GM21526 (cell line): Measurements from ENCODE around the gene CSNK1E.

Source experiments
- ATAC-seq: cut with Tn5 transposase; IDR thresholded peaks from one replicate; pipeline ENCODE4 v1.9.1; 2021; ENCODE audit warnings: moderate library complexity; ENCODE audit not compliant: unreplicated experiment, low FRiP score

CSNK1E gene

DNA sequence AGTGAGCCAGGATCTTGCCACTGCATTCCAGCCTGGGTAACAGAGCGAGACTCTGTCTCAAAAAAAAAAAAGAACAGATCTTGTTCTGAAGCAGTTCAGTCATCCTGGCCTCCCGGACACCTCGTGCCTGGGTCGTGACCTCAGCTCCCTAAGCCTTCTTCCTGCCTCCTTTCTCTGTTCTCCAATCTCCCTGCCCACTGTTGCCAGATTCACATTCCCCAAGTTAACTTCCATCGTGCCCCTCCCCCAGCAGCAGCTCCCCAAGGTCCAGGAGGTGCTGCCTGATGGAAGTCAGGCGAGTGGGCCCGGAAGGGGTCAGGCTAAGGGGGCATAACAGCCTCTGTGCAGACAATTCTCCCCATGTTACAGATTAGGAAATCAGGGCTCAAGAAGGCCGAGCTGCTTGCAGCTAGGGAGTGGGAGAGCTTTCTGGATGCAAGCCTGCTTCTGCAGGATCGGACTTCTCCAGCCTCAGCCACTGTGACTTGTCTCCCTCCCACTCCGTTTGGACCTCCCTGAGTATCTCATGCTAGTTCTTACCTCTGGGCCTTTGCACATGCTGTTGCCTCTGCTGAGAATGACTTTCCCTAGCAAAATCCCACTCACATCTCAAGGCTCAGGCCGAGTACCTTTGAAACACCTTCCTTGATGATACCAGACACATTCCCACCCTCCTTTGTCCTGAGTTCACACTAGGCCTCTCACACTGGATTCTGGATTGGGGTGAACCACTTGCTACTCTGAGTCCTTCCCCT lies 30.1 kb downstream of the CSNK1E start:
- ATAC-seq: no peak

DNA sequence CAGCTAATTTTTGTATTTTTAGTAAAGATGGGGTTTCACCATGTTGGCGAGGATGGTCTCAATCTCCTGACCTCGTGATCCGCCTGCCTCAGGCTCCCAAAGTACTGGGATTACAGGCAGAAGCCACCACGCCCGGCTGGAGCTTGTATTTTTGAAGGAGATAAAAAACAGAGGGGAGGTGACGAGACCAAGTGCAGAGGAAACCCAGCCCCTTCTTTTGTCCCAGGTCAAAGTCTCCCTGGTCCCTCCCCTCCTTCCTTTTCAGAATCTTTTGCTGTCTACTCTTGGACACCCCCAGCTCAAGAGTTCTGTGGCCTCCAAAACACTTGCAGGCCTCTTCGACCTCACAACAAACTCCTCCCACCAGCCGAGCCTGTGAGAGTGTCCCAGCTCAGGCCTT lies 32.2 kb downstream of the CSNK1E start:
- ATAC-seq: no peak

DNA sequence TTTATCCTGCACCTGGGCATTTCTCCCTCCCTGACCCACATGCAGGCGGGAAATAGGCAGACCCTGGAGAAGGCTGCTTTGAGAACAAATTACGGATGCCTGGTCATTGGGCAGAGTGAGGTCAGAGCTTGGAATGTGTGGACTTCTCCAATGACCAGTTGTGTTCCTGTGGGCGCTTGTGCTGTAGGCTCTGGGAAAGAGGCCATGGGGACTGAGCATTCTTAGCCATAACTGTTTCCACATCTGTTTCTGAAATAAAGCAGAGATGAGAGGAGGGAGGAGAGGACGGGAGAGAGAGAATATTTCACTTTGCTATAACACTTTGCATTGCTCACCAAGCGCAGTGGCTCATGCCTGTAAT lies 33.2 kb downstream of the CSNK1E start:
- ATAC-seq: no peak

DNA sequence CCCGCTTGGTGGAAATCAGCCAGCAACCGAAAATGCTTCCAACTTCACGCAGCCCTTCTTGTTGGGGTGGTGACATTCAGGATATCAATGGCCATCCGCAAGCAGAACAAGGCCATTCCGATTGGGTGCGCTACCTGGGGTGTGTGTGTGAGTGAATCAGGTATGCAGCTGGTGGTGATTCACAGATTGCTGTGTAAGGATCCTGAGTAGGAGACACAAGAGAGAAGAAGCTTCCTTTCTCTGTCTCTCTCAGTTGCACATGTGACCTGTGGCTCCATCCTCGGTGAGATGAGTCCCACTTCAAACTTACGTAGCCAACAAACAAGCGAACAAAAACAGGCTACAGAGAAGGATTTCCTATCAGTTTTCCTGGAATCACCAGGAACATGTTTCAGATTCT lies 34.8 kb downstream of the CSNK1E start:
- no peak for ATAC-seq

DNA sequence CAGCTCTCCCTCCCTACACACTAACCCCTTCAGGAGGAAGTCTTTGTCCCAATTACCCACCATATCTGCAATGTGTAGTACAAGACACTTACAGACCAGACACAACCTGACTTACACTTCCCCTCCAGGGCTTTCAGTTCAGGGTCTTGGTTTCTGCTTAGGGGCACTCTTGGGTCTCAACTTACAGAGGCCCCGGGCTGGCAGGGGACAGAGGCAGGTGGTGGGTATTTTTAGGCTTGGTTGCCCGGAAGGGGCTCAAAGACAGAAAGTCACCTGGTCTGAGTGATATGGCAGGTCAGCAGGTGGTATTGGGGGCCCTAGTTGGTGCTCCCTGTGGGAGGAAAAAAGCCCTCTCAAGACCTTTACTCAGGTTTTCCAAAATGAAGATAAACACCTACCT lies 41.1 kb downstream of the CSNK1E start:
- no peak for ATAC-seq

DNA sequence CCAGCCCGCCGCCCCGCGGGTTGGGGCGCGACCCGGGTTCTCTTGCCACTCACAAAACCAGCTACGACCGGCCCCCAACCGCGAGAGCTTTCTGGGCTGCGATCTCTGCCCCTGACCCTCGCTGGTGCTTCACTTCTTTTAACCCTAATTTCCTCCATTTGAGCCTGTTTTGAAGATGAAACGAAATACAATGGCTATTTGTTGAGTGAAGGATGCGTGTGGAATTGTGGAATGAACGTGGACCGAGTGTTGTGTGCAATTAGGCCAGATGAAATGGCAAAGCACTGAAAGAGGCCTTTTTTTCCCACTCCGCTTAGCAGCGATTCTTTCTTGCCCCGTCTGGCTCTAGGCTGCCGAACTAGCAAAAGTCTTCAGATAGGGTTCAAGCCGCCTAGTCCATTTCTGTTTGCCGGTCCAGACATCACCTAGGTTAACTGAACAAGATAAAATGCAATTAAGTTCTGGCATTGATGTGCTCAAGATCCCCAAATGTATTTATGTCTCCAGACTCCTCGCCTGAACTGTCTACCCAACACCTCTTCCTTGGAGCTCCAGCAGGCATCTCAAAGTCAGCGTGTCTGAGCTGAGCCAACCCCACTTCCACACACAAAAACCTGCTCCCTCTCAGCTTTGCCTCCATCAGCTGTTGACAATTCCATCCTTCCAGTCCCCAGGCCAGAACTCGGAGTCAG lies 44.0 kb downstream of the CSNK1E start:
- no peak for ATAC-seq

DNA sequence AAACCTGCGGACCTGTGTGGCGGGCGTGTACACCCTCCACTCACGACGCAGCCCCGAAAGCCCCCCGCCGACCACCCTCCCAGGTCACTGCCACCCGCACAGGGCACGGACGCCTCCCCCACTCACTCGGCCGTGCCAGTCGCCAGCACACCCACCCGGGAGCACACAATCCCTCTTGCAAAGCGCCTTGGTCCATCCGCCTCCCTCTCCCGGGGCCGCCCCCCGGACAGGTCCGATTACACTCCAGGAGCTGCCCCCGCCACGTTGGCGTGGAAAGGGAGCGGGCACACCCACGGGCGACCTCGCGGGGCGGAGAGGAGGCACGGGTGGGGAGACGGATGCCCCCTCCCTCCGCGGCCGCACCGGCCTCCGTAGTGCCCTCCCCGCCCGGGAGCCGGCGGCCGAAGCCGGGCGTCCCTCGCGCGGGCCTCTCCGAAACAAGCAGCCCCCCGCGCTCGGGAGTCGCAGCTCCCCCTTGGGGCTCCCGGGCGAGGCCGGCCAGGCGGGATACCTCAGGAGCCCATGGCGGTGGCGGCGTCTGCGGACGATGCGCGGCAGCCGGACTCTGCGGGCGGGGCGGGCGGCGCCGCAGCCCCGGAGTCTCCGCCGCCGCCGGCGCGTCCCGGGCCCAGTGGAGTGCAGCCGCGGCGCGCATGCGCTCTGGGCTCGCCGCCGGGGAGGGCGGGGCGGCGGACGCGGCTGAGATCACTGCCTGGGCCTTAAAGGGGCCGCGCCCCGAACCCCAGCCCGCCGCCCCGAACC lies 44.7 kb downstream of the CSNK1E start, which contains the start of gene TMEM184B:
TMEM184B (minus strand) TSS at position 638 of the 762 bp plus-strand sequence. CDS start 25,049 bp downstream, outside the sequence.
- peak; percentile 62 for ATAC-seq

DNA sequence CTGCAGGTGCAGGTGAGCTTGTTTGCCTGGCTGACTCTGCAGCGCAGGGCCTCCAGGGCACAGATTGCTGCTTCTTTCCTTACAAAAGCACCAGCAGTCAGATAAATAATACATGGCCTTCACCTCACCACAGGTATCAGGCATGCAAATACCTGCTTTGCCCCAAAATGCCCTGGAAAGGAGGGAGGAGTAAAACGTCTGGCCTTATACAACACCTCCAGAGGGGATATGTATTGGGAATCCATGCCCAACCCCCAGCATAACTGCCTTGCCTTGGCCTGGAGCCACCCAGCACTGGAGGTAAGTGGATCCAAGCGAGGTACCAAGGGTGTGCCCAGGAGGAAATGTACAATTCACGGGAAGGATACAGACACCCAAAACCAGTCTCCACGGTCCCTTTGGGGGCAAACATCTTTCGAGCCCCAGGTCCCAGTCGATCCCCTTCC lies 45.3 kb downstream of the CSNK1E start:
- no peak for ATAC-seq

DNA sequence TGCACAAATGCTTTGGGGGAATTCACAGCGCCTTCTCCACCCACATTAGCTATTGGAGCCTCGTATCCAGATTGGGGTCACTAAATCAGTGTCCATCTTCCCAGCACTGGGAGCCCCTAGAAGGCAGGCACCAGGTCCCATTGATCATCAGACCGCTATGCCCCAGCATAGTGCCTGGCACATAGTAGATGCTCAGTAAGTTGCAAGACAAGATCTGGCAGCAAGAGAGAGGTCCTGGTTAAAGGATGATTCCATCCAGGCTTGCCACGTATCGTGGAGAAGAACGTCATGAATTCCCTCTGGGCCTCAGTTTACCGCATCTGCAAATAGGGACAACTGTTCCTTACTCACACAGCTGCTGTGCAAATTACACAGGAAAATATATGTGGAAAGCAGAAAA lies 46.1 kb downstream of the CSNK1E start:
- ATAC-seq: no peak

DNA sequence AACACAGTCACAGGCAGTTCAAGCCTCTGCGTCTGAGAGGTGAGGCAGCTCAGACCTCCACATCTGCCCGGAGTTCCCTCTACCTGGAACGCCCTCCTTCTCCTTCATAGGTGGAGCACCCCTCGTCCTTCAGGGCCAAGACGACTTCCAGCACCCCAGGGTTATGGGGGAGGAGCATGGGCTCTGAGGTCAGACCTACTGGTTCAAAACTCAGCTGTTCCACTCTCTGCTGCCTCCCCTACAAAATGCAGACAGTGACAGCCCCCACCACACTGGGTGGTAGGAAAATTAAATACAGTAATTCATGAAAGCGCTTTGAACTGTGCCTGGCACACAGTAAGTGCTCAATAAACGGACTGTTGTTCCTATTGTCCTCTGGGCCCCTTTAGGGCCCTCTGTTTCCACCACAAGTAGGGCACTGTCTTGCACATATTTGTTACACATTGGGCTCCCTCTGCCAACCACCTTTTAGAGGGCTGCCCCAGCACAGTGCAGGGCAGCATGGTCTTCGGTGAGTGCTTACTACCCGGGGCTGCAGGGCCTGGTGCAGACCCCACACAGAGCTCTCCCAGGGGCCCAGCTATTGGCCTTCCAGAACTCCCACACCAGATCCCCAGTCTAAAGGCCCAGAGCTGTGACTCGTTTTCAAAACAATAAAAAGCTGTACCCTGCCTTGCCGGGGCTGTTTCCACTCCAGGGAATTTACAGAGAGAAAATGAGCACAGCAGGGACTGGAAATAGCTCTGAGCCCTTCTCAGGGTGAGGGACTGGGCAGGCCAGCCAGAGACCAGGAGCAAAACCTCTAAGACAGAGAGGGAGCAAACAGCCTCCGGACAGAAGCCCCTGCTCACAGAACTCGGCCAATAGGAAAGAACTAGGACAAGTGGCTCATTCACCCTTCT lies 46.9 kb downstream of the CSNK1E start:
- ATAC-seq: no peak

DNA sequence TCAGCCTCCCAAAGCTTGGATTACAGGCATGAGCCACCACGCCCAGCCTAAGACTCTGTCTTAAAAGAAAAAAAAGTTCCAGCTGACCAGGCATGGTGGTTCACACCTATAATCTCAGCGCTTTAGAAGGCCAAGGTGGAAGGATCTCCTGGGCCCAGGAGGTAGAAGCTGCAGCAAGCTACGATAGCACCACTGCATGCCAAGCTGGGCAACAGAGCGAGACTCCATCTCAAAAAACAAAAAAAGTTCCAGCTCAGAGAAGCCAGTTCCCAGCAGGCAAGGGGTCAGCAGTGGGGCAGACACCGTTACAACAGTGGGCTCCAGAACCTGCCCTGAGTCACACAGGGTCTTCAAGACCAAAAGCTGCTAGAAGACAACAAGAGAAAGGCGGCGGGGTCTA lies 47.8 kb downstream of the CSNK1E start:
- no peak for ATAC-seq

DNA sequence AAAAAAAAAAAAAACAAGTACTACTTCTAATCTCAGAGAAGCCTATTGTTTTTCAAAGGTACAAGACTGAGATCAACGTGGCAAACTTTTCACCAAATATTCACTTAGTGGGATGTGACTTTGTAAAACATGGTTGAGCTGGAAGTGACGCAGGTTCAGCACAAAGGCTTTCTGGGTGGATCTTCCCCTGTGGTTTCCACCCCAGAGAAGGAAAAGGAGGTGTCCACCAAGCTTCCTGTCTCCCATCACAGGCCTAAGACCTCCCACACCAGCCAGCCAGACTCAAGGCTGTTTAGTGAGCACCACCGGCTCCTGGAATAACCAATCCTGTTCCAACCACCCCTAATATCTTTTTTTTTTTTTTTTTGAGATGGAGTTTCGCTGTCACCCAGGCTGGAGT lies 50.1 kb downstream of the CSNK1E start:
- ATAC-seq: no peak

DNA sequence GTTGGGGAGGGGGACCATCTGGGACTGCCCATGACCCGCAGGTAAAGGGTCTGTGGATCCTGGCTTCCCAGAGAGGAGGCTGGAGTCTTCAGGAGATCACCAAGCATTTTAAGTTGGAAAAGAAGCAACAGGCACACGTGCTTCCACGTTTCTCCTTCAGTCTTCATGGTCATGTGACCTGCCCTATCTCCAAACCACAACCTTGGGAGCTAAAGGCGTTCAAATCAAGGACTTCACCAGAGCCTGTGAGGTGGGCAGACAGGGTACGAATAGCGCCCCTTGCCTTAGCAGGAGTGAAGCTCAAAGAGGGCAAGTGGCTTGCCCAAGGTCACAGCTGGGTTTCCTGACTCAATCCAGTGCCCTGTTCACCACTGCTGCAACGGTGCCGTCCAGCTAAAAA lies 51.1 kb downstream of the CSNK1E start:
- no peak for ATAC-seq

DNA sequence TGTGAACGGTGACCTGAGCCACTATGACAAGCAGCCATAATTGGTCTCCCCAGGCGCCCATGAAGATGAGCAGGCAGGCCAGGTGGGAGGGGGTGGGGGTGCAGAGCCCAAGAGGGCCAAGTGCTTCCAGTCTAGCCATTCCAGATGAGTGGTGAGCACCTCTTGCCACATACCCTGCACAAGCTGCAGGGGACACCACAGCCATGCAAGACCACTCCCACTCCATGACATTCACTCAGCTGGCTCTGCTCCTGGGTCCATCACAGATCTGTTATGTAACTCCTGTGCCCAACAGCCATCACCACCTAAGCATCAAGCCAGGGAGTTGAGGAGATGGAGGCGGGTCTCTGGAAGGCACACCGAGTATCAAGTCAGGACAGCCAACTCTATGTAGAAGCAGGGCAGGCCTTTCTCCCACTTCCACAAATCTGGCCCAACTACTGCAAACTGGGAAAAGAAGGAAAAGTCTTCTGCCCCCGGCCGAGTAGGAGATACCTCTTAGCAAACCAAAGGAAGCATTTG lies 52.9 kb downstream of the CSNK1E start:
- no peak for ATAC-seq

DNA sequence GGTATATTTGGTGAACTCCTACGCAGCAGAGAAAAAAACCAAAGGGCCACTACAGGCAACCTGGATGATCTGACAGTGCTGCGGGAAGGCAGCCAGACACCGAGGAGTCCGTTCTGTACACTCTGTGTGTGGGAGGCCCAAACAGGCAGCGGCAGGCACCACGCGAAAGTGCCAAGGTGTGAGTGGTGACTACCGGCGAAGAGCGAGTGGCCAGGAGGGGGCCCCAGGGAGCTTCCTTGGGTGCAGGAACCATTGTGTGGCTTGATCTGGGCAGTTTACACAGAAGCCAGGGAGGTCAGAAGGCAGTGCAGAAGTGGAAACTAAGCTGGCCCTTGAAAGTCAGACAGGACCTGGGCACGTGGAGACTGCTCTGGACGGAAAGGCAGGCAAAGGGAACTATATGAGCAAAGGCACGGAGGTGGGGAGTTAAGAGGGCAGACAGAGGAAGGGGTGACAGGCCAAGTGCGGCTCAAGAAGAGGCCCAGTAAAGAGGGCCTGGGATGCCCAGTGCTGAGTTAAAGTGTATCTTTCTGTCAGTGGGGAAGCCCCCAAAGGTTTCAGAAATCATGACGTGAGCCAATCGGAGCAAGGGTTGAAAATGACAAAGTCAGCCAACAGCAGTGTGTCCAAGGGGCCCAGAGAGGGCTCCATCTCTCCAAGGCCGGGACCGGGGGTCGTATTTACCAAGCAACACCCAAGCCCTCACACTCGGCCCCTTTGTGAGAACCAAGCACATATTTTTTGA lies 55.0 kb downstream of the CSNK1E start:
- ATAC-seq: peak; percentile 35

DNA sequence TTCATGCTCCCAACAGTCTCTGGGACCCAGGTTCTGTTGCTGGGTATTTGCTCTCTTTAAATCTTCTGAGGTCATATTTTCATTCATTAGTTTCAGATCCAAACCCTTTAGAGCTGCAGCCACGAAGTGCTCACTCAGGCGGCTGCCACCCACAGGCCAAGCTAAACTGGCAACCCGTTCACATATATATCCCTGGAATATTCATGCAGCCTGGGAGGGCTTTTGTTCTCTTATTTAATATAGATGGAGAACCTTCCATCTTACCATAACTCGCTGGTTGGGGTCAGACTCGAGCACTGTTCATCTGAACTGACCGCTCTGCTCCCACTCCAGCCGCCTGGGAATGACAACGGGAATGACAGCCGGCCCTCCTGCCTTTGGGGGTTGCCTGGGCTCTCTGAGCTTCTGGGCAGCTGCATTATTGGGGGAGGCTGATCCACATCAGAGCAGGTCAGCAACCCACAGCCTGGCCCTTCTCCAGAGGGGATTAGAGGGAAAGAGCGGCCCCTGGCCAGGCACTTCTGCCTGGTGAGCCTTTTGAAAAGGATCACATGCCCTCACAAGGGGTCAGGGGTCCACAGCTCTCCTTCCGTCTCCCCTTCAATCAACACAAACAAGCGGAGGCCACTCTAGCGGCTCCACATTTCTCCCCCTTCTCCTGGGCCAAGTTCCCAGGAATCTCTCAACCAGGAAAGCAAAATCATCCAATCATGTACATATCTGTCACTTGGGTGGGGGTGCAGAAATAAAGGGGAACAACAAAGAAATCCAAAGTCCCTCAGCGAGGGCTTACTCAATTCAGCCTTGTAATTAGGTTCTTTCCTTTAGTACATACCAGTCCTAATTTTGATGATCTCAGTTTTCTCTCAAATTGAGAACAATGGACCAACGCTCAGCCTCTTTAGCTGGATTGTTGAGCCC lies 56.2 kb downstream of the CSNK1E start:
- ATAC-seq: no peak

DNA sequence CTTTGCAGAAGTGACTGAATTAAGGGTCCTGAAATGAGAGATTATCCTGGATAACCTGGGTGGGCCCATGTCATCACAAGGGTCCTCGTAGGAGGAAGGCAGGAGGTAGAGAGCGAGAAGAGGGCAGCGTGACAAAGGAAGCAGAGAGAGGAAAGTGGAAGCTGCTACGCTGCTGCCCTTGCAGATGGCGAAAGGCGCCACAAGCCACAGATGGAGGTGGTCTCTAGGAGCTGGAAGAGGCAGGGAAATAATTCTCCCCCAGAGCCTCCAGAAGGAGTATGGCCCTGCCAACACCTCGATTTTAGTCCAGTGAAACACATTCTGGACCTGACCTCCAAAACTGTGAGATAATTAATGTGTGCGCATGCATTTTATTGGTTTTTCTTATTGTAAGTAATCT lies 57.9 kb downstream of the CSNK1E start:
- no peak for ATAC-seq

DNA sequence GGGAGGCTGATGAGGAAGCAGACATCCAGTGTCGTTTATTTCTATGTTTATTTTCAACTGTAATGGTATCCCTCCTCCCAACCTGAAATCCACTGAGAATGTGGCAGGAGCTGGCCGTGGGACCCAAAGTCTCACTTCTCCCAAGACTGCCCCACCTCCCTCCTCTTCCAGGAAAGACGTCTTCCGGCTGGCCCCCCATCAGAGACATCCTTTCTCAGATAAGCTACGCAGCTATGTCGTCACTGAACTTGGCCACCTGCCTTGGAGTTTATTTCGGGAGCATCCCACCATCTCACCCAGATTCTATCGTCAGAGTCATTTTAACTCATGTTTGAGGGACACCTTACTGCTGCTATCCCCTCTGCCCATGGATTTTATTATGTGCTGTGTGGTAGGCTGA lies 58.3 kb downstream of the CSNK1E start:
- ATAC-seq: no peak
